ENCODE measurements around the gene WDR37.

Gene WDR37

DNA sequence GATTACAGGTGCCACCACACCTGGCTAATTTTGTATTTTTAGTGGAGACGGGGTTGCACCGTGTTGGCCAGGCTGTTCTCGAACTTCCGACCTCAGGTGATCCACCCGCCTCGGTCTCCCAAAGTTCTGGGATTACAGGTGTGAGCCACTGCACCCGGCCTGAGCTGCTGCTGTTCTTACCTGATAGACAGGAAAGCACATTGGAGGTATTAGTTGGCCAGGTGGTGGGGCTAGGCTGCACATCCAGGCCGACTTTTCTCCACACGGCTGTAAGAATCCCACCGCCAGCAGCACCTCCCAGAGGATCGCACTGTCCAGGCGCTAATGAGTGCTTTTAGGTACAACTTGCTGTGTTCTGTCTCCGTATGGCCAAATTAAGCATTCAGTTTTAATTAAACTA lies 112.6 kb downstream of the WDR37 start:
- DNase-seq (ENCODE audit: low read depth in 2 of 2), result no peak

DNA sequence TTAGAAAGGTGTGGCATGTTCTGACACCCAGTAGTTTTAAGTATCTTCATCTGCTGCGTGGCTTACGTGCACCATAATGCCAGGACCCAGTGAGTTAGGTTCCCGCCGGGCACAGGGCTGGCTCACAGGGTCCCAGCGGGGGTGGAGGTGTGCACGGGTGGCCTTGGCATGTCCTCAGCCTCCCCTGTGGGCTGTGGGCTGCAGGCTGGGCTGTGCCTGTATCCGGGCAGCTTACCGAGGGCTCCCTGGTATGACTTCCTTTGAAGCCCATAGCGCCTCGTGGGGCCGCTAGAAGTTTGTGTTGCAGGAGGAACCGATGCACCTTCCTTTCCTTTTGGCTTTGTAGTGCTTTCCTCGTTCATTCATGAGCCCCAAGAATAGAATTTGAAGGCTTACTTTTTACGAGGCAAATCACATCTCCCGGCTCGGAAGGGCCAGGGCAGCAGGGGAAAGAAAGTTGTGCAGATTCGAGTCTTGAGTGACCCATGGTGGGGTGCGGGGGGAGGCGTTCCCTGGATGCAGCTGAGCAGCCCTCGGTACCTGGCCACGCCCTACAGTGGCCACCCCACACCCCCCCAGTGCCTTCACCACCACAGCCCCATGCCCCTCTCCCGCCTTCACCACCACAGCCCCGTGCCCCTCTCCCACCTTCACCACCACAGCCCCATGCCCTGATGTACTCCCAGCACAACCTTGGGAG lies 113.2 kb downstream of the WDR37 start:
- no peak for DNase-seq (ENCODE audit: low read depth in 2 of 2)

DNA sequence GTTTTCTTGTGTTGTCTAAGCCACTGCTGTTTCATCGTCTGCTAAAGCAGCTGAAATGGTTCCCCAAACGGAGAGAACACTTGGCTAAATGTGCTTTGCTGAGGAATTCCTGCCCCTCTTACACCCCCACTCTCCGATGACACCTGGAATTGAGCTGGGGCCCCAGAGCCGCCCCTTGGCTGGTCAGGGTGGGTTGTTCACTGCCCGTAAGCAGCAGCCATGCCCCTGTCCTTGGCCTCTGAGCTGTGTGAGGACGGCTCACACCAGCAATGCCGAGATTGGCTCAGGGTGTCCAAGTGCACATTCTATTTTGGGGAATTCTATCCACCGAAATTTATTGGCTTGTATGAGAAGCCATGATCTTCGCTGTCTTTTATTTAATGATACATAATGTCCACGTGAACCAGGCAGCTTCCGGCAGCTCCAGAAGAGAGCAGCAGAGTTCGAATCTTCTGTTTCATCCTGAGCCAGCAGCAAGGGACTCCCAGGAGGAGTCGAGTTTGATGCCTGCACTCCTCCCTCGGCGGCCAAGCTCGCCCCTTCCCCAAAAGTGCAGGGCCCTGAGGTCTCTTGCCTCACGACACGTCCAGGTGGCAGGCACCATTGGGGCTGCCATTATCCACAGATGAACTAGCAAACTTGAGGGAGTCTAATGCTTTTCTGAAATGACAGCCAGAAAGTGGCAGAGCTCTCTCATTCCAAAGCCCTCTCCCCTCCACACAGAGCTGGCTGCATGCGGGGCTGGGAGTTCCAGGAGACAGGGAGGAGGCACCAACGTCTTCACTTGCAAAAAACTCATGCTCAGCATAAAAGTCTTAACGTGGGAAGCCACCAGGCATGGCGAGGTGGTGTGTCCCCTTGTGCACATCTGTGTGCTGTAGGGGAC lies 114.0 kb downstream of the WDR37 start:
- no peak for DNase-seq (ENCODE audit: low read depth in 2 of 2)

DNA sequence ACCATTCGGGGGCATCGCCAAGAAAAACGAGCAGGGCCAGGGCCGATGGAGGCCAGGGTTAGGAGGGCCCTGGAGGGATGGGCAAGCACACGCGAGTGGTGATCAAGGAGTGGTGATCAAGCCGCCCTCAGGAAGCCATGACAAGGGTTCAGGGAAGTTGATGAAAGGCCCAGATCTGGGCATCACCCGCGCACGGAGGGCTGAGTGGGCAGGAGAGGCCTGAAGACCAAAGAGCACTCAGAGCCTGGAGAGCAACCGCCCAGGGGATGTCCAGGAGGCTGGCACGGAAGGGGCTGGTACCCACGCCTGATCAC lies 114.6 kb downstream of the WDR37 start:
- no peak for DNase-seq (ENCODE audit: low read depth in 2 of 2)

DNA sequence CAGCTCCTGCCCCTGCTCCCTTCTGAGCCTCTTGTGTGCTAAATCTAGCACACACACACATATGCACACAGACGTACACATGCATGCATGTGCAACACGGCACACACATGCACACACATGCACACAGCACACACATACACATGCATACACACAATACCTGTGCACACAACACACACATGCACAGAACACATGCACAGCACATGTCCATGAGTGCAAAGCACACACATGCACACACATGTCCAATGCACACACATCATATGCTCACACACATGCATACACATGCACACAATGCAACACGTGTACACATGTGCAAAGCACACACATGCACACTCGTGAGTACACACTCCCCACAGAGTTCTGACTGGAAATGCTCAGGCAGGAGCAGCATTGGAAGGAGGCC lies 115.0 kb downstream of the WDR37 start:
- no peak for DNase-seq (ENCODE audit: low read depth in 2 of 2)

DNA sequence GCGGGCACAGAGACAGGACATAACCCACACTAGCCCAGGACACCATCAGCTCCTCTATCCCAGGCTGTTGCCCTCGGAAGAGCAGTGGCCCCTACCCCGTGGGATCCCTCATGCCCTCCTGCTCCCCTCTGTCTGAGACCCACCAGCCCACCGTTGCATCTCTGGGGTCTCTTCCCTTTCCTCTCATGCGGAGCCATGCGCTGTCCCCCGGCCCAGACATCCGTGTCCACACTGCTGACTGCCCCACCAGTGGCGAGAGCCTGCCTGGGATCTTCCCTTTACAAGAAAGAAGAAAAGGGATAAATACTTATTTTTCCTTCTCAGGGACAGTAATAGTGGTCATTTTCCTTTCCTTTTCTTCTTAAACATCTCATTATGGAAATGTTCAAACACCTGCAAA lies 115.4 kb downstream of the WDR37 start:
- DNase-seq (ENCODE audit: low read depth in 2 of 2), result no peak

DNA sequence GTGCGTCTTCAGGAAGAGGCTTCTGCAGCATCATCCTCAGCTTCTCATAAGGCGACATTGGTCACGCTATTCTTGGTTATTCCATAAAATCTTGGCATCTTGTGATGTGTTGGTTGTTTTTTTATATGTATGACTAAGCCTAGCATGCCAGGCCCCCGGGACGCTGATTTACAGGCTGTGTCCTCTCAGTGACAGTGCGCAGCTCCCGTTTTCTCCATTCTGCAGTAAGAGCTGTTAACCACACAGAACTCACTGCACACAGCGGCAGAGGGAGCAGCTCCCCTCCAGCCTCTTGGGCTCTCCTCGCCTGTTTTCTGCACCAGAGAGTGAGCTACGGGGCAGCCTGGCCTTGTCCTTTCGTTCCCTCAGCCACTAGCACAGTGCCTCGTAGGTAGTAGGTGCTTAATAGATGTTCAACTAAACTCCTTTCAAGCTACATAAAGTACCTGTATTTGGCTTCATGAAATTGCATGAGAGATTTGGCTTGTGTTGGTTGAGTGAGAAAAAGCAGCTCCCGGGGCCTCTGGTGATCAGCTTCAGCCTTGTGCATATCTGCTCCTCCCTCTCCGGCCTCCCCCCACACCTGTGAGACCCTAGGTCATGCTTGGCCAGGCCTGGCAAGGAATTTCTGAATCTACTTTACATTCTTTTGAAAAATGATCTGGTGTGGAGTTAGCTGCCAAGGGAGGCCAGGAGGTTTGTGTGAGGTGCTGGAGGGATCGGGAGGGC lies 116.2 kb downstream of the WDR37 start:
- no peak for DNase-seq (ENCODE audit: low read depth in 2 of 2)

DNA sequence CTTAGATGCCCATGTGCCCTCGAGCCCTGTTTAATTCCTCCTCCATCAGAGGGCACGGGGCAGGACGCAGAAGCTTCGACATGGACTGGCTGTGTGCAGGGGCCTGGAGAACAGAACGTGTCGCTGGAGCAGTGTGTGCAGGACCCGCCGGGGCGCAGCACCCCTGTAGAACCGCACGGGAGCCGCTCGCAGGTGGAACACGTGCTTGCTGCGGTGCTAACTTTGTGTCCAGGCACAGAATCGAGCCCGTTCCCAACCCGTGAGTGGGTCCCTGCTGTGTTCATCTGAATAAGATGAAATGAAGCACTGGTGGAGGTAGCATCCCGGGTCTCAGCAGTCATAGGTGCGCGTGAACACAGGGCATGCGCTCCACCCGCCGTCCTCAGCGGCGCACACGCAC lies 116.9 kb downstream of the WDR37 start:
- DNase-seq (ENCODE audit: low read depth in 2 of 2), result no peak

DNA sequence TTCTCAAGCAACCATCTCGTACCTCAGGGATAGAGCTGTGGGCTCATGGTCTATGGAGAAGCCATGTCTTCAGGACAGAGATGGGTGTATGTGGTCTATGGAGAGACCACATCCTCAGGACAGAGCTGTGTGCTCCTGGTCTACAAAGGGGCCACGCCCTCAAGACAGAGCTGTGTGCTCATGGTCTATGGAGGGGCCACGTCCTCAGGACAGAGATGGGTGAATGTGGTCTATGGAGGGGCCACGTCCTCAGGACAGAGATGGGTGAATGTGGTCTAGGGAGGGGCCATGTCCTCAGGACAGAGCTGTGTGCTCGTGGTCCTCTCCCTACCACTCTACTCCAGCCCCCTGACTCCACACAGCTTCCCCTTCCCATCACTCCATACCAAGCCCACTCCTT lies 117.8 kb downstream of the WDR37 start:
- no peak for DNase-seq (ENCODE audit: low read depth in 2 of 2)

DNA sequence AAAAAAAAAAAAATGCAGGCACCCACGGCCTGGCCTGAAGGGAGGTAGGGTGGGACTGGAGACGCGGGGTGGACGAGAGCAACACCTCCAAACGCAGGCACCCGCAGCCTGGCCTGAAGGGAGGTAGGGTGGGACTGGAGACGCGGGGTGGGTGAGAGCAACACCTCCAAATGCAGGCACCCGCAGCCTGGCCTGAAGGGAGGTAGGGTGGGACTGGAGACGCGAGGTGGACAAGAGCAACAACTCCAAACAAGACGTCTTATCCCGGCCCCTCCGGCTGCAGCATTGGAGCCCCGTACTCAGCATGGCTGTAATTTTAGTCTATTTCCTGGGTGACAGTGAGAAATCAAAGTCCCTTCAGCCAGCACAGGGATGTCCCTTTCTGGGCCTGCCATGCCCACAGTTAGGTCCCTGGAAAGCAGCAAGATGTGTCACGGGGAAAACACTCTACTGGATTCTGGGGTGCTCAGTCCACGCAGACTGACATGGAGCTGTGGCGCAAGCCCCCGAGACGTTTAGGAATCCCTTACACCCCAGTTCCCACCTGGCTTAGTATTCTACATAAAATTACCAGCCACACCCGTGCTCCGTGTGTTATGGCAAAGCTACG lies 119.9 kb downstream of the WDR37 start:
- DNase-seq (ENCODE audit: low read depth in 2 of 2), result no peak

DNA sequence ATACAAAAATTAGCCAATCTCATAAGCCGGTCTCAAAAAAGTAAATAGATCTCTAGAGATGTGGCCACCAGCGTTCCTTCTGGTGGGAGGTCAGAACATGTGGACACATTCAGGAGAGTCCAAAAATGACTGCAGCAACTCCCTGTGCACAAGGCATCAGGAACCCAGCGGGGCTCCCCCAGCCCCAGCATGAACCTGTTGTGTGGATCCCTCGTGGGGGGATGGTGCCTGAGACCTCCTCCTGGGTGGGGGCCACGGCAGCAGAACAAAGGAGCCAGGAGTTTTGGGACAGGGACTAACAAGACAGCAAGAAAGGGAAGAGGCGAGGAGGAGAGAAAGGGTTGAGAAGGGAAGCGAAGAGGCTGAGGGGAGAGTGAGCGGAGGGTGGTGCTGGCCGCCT lies 121.8 kb downstream of the WDR37 start:
- no peak for DNase-seq (ENCODE audit: low read depth in 2 of 2)

DNA sequence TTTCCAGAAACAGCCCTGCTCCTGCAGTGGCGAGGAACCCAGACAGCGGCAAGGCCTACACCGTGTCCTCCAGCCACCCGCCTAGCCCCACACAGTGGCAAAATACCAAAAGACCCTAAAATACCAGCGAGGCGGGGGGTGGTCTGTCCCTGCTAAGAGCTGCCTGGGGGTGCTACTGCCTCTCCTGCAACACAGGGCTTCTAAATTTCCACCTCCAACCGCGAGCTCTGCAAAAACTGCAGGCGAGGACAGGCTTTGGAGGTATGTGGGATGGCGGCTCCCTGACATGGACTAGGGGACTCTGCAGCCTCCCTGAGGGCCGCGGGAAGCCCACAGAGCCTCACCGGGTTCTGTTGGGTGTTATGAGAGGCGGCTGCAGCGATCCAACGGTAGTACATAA lies 122.3 kb downstream of the WDR37 start:
- no peak for DNase-seq (ENCODE audit: low read depth in 2 of 2)

DNA sequence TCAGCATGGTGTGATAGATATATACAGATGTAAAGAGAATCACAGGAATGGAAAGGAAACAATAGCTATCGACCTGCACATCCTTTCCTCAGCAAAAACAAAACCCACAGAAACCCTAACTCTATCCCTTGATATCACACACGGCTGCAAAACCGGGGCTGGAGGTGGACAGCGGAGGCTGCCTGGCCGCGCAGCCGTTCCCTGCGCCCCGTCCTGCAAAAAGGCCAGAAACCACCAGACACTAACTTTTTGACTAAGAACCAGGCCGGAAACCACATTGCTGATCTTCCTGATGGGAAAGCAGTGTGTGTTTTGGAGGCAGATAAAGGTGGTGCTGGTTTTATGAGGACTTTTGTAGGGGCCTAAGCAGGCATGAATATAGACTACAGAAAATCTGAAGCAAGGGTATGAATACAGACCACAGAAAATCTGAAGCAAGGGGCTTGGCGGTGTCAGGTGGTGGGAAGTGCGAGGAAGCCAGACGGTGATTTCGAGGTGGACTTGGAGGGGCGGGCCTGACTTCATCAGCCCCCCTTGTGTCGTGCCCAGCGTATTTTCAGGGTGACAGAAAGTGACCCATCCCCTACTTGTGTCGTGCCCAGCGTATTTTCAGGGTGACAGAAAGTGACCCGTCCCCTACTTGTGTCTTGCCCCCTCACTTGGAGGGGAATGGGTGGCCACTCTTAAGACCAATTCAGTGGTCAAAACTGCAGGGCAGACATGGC lies 123.3 kb downstream of the WDR37 start:
- no peak for DNase-seq (ENCODE audit: low read depth in 2 of 2)

DNA sequence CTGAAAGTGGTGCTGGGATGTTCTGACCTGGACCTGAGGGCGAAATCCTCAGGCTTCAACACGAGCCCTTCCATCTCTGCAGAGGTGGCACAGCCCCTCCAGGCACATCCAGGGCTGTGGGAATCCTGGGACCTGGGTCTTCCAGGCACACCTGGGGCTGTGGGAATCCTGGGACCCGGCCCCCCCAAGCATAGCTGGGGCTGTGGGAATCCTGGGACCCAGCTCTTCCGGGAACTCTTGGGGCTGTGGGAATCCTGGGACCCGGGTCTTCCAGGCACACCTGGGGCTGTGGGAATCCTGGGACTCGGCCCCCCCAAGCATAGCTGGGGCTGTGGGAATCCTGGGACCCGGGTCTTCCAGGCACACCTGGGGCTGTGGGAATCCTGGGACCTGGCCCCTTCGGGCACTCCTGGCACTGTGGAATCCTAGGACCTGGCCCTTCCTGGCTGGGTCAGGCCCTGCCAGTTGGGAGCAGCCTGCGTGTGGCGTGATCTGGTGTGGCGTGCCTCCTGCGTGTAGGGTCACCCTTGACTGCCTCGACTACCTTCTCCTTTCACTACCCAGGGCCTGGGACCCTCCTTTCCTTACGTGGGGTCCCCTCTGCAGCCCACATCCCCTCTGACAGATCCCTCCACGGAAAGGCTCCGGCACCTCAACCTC lies 124.0 kb downstream of the WDR37 start:
- DNase-seq (ENCODE audit: low read depth in 2 of 2), result no peak

DNA sequence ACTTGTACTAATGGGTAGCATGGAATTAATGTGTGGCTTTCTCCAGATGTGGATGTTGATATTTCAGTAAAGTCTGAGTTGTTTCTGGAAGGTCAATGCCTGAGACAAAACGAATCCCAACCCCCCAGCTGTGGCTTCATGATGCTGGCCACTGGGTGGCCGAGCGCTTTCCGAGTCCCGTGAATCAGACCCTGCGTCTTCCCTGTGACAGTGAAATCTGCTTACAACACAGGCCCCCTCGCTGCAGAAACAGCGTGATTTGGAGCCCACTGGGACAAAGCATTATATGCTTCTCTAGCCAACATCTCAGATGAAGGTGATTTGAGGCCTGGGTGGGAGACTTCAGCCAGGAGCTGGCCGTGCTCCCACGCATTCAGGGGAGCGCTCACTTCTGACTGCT lies 124.7 kb downstream of the WDR37 start:
- no peak for DNase-seq (ENCODE audit: low read depth in 2 of 2)

Data from stimulated activated CD4-positive, alpha-beta T cell treated with anti-CD3 and anti-CD28 coated beads, Interleukin-1b, Interleukin-23, amount 100 ng/mL, for 1 hour (primary cell).